PC-9 (cell line): ENCODE data around the gene ICAM3. TPM values are rescaled to one million over a fixed set of nuclear protein-coding genes. Genes with fewer than 3 reads are reported as not detected.

Experiments
- BruUV-seq: library from RNA; stranded (reverse); fragments of 400-500 nt; replicated peaks from 2 replicates; lab custom pipeline; 2021; lab: Mats Ljungman, UMichigan
- CTCF ChIA-PET: fragments of 300-600 bp; sonication (Branson Sonifier 250); formaldehyde crosslinking; loops from one replicate; lab custom pipeline; 2022; ENCODE audit warnings: antibody characterized with exemption; lab: Charles Lee
- POLR2A ChIA-PET: fragments of 300-600 bp; sonication (Branson Sonifier 250); formaldehyde crosslinking; loops from one replicate; lab custom pipeline; 2022; ENCODE audit warnings: antibody characterized with exemption; ENCODE audit not compliant: unreplicated experiment; lab: Charles Lee
- DNase-seq, 2 experiments: peaks; one replicate each; pipeline versions ENCODE4 v3.0.0 to v3.0.0-alpha.2; 2015 to 2022; ENCODE audit warnings: mixed read lengths in 1 of 2
- H2AFZ ChIP-seq: fragments of 200-600 bp; sonication (generic); 2 replicates; pipeline ENCODE4 v1.8.1; 2017; ENCODE audit warnings: antibody characterized with exemption
- H3F3A ChIP-seq: fragments of 200-600 bp; sonication (generic); 2 replicates; pipeline ENCODE4 v1.8.1; 2017; ENCODE audit warnings: antibody characterized with exemption, mild to moderate bottlenecking, low read depth; ENCODE audit not compliant: insufficient read depth
- H3K27ac ChIP-seq: fragments of 200-600 bp; sonication (generic); 2 replicates; pipeline ENCODE4 v1.6.1; 2016; ENCODE audit warnings: mixed run types
- H3K27me3 ChIP-seq: fragments of 200-600 bp; sonication (generic); 2 replicates; pipeline ENCODE4 v1.6.1; 2016; ENCODE audit warnings: low read depth, mixed run types; ENCODE audit not compliant: insufficient read depth
- H3K36me3 ChIP-seq: fragments of 200-600 bp; sonication (generic); 2 replicates; pipeline ENCODE4 v1.6.1; 2016; ENCODE audit warnings: low read depth, mixed run types
- H3K4me1 ChIP-seq: fragments of 200-600 bp; sonication (generic); replicated peaks from 2 replicates; pipeline ENCODE4 v1.6.1; 2016; ENCODE audit warnings: mixed run types; ENCODE audit not compliant: insufficient read depth
- H3K4me2 ChIP-seq: fragments of 200-600 bp; sonication (generic); 2 replicates; pipeline ENCODE4 v1.6.1; 2017; ENCODE audit warnings: mixed run types
- H3K4me3 ChIP-seq: fragments of 200-600 bp; sonication (generic); 2 replicates; pipeline ENCODE4 v1.6.1; 2016; ENCODE audit warnings: mixed run types
- H3K79me2 ChIP-seq: fragments of 200-600 bp; sonication (generic); 2 replicates; pipeline ENCODE4 v1.6.1; 2017; ENCODE audit warnings: low read depth, mixed run types
- H3K9me2 ChIP-seq: fragments of 200-600 bp; sonication (generic); 2 replicates; pipeline ENCODE4 v1.8.1; 2017; ENCODE audit warnings: mild to moderate bottlenecking; ENCODE audit not compliant: insufficient read depth
- H3K9me3 ChIP-seq: fragments of 200-600 bp; sonication (generic); 2 replicates; pipeline ENCODE4 v1.8.1; 2016; ENCODE audit warnings: low read depth; ENCODE audit not compliant: insufficient read depth
- H4K20me1 ChIP-seq: fragments of 200-600 bp; sonication (generic); 2 replicates; pipeline ENCODE4 v1.8.1; 2017; ENCODE audit not compliant: insufficient read depth
- EZH2 ChIP-seq: fragments of 200-600 bp; sonication (generic); IDR thresholded peaks from 2 replicates; pipeline ENCODE4 v1.8.0; 2017; ENCODE audit warnings: antibody characterized with exemption, low read depth
- intact Hi-C: fragments of 100-400 bp; cut with micrococcal nuclease; formaldehyde crosslinking; loops from one replicate; pipeline ENCODE4 v1.10.0; 2022; ENCODE audit not compliant: unreplicated experiment
- total RNA-seq: library from RNA; stranded (reverse); gene quantifications from 2 replicates; pipeline ENCODE4 v1.2.3, GENCODE V29; 2021
- TF ChIP-seq, protein P1 (sequence below): fragments of 200-600 bp; sonication (generic); conservative IDR thresholded peaks from 2 replicates; pipeline ENCODE4 v1.6.1; 2017; ENCODE audit warnings: mixed run types, antibody characterized with exemption, mild to moderate bottlenecking, moderate library complexity

ICAM3 gene
- total RNA-seq, 1 experiment from 2014 or later: 22.7 TPM

DNA sequence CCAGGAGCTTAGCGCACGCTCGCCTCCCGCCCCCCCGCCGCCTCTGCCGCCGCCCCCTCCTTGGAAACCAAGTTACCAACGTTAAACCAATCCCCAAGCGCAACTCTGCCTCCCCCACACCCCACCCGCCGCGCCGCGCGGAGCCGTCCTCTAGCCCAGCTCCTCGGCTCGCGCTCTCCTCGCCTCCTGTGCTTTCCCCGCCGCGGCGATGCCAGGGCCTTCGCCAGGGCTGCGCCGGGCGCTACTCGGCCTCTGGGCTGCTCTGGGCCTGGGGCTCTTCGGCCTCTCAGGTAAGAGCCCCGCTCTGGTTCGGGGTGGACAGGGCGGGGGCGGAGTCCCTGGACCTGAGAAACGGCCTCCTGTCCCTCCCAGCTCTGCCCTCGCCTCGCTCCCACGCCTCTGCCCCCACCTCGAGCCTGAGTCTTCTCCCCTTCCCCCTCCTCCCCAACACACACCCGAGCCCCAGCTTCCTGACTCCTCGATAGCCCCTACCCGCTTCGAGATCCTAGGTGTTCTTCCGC, 49.5 kb downstream of the ICAM3 start, which contains the start of gene ICAM5:
Gene ICAM5, plus strand, starts transcription at position 117 of the 521 bp plus-strand sequence. Its CDS starts 92 bp downstream, at position 209.
- H3K4me3 ChIP-seq: peak within 1 kb of the TSS; percentile 78

DNA sequence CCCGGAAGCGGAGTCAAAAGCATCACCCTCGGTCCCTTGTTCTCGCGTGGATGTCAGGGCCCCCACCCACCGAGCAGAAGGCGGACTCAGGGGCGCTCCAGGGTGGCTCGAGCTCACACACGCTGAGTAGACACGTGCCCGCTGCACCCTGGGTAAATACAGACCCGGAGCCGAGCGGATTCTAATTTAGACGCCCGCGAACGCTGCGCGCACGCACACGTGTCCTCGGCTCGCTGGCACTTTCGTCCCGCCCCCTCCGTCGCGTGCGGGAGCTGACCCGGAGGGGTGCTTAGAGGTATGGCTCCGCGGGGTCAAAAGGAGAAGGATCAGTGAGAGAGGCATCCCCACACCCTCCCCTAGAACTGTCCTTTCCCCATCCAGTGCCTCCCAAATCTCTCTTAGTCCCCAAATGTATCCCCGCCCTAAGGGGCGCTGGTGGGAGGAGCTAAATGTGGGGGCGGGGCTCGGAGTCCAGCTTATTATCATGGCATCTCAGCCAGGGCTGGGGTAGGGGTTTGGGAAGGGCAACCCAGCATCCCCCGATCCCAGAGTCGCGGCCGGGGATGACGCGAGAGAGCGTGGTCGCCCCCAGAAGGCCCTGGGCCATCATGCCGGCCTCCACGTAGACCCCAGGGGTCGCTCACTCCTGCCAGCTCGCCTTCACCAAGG, 50.1 kb downstream of the ICAM3 start:
- Histone ChIP-seq H3K9me2 (no peaks in the 10 kb centered on the region), H3K27ac (0 out of 2 replicates have a peak overlapping the region, but pooled peaks have one; percentile 28), H3K9me3 (no peaks in the 10 kb centered on the region), H3K4me3 (peak overlapping the region; percentile 78), H3K27me3 (no peaks in the 10 kb centered on the region), H3K4me1 (peaks cover 17% of the 10 kb centered on the region), H3K4me2 (peak overlapping the region; percentile 97), H4K20me1 (no peaks in the 10 kb centered on the region), H3F3A (peaks cover 18% of the 10 kb centered on the region; the same call in 1 of the 2 replicates), H2AFZ (peak overlapping the region; percentile 89), H3K79me2 (no peaks in the 10 kb centered on the region), H3K36me3 (peaks cover 9% of the 10 kb centered on the region; the same call in 1 of the 2 replicates)
- BruUV-seq: no TSS peak
- ChIA-PET POLR2A (interaction anchor here (0.6 to 1.9 kb wide), 9 partner anchors 9 to 193 kb away, joined by 3 to 13 read pairs (median 4); partner anchors contain the start of genes ICAM1 and MRPL4), CTCF (interaction anchor here (0.6 to 1.0 kb wide), 6 partner anchors 18 to 1876 kb away, joined by 3 to 6 read pairs (median 3); partner anchors contain the start of genes ICAM1 and MARCHF2)
- intact Hi-C loops: no loop called here
- peak; percentile 71 to 76 for DNase-seq
- TF ChIP-seq EZH2: no peak
- TF ChIP-seq, protein P1, sequence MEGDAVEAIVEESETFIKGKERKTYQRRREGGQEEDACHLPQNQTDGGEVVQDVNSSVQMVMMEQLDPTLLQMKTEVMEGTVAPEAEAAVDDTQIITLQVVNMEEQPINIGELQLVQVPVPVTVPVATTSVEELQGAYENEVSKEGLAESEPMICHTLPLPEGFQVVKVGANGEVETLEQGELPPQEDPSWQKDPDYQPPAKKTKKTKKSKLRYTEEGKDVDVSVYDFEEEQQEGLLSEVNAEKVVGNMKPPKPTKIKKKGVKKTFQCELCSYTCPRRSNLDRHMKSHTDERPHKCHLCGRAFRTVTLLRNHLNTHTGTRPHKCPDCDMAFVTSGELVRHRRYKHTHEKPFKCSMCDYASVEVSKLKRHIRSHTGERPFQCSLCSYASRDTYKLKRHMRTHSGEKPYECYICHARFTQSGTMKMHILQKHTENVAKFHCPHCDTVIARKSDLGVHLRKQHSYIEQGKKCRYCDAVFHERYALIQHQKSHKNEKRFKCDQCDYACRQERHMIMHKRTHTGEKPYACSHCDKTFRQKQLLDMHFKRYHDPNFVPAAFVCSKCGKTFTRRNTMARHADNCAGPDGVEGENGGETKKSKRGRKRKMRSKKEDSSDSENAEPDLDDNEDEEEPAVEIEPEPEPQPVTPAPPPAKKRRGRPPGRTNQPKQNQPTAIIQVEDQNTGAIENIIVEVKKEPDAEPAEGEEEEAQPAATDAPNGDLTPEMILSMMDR: no peak

More for the DNA sequence above, 49.5 kb downstream of the ICAM3 start, which contains the start of gene ICAM5:
- H3K4me2 ChIP-seq: peak within 1 kb of the TSS; percentile 97
- no peaks in the 10 kb centered on the region for H3K9me3 ChIP-seq
- CTCF ChIA-PET: interaction anchor here (0.7 to 1.0 kb wide), 3 partner anchors 19 to 126 kb away, joined by 3 to 6 read pairs (median 3); partner anchors contain the start of gene ICAM1
- POLR2A ChIA-PET: interaction anchor here (0.6 to 1.9 kb wide), 10 partner anchors 10 to 194 kb away, joined by 3 to 13 read pairs (median 5); partner anchors contain the start of genes ICAM1 and MRPL4
- no peaks in the 10 kb centered on the region for H3K9me2 ChIP-seq
- H2AFZ ChIP-seq: peak within 1 kb of the TSS; percentile 89
- no peaks in the 10 kb centered on the region for H3K27me3 ChIP-seq
- 0 out of 2 replicates have a peak within 1 kb of the TSS, but pooled peaks have one; percentile 28 for H3K27ac ChIP-seq
- intact Hi-C loops: no loop called here
- no TSS peak for BruUV-seq
- DNase-seq: peak in 1 of 2 experiments; percentile 52
- H3F3A ChIP-seq: peaks cover 18% of the 10 kb centered on the region; the same call in 1 of the 2 replicates
- TF ChIP-seq, protein P1: no peak
- no peak for TF ChIP-seq EZH2
- H3K36me3 ChIP-seq: peaks cover 9% of the 10 kb centered on the region; the same call in 1 of the 2 replicates
- H3K4me1 ChIP-seq: peaks cover 17% of the 10 kb centered on the region
- H4K20me1 ChIP-seq: no peaks in the 10 kb centered on the region
- H3K79me2 ChIP-seq: no peaks in the 10 kb centered on the region

DNA sequence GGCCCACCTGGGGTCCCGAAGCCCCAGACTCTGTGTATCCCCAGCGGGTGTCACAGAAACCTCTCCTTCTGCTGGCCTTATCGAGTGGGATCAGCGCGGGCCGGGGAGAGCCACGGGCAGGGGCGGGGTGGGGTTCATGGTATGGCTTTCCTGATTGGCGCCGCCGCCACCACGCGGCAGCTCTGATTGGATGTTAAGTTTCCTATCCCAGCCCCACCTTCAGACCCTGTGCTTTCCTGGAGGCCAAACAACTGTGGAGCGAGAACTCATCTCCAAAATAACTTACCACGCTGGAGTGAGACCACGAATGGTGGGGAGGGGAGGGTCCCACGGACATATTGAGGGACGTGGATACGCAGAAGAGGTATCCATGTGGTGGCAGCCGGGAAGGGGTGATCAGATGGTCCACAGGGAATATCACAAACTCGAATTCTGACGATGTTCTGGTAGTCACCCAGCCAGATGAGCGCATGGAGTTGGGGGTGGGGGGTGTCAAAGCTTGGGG, 50.7 kb downstream of the ICAM3 start:
- peaks cover 9% of the 10 kb centered on the region; the same call in 1 of the 2 replicates for H3K36me3 ChIP-seq
- TSS peak; percentile 67 for BruUV-seq
- no peaks in the 10 kb centered on the region for H3K79me2 ChIP-seq
- peak overlapping the region; percentile 97 for H3K4me2 ChIP-seq
- POLR2A ChIA-PET: interaction anchor here (1.0 to 1.9 kb wide), 4 partner anchors 9 to 46 kb away, joined by 3 to 9 read pairs (median 6); partner anchors contain the start of gene ICAM1
- no peaks in the 10 kb centered on the region for H3K9me3 ChIP-seq
- intact Hi-C loops: no loop called here
- DNase-seq: peak; percentile 71 to 77
- H3K4me3 ChIP-seq: peak overlapping the region; percentile 78
- CTCF ChIA-PET: interaction anchor here (0.6 to 1.0 kb wide), 4 partner anchors 18 to 1876 kb away, joined by 3 to 4 read pairs (median 3); partner anchors contain the start of genes ICAM1 and MARCHF2
- peaks cover 20% of the 10 kb centered on the region for H3K4me1 ChIP-seq
- TF ChIP-seq, protein P1: no peak
- no peak for TF ChIP-seq EZH2
- H3K9me2 ChIP-seq: no peaks in the 10 kb centered on the region
- peaks cover 18% of the 10 kb centered on the region; the same call in 1 of the 2 replicates for H3F3A ChIP-seq
- H3K27me3 ChIP-seq: no peaks in the 10 kb centered on the region
- H2AFZ ChIP-seq: peak overlapping the region; percentile 89
- 0 out of 2 replicates have a peak overlapping the region, but pooled peaks have one; percentile 28 for H3K27ac ChIP-seq
- no peaks in the 10 kb centered on the region for H4K20me1 ChIP-seq
